ENCODE data around the gene NPR2. TPM values are rescaled to one million over a fixed set of nuclear protein-coding genes. Genes with fewer than 3 reads are reported as not detected.

NPR2 gene
- 1 to 10 TPM; 5.1 to 9.3 (median 8.1) TPM for total RNA-seq

DNA sequence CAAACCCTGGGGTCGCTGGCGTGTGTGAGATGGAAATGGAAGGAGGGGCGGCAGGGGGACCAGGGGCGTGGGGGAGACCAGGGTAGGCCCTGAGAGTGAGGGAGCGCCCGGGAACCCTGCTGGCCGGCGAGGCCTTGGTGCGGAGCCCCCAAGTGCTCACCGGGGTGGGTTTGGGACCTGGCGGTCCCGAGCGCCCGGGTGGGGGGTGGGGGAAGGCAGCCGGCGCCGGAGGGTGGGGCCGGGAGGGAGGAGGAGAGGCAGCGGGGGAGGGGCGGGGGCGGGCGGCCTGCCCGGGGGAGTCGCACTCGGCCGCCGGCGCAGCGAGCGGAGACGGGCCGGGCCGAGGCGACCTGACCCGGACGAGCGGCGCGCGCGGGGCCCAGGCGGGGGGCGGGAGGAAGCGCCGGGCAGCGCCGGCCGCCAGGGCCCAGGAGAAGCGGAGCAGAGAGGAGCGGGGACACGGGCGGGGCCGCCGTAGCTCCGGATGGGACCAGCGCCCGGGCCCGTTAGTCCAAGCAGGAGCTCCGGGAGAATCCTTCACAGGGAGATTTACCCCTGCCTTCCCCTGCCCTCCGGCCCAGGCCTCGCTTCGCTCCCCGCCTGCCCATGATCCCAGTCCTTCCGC is at the start of gene NPR2:
TSS of gene NPR2 (plus strand) at position 295 of the 625 bp plus-strand sequence. CDS start 818 bp downstream, outside the sequence.
- Histone ChIP-seq H3K4me1 (peaks cover 8 to 13% of the 10 kb centered on the region in 2 donors), H3K9me3 (no peaks in the 10 kb centered on the region), H3K27me3 (no peaks in the 10 kb centered on the region), H3K27ac (peak within 1 kb of the TSS in 2 of 3 donors; percentile 27 to 57), H3K4me3 (replicated peaks in 1 of 3) (peak within 1 kb of the TSS in 1 of 3 donors; percentile 38), H3K36me3 (no peaks in the 10 kb centered on the region)
- TF ChIP-seq POLR2A (IDR thresholded peaks at IDR 0.05), result no peak
- TF ChIP-seq, protein P1, sequence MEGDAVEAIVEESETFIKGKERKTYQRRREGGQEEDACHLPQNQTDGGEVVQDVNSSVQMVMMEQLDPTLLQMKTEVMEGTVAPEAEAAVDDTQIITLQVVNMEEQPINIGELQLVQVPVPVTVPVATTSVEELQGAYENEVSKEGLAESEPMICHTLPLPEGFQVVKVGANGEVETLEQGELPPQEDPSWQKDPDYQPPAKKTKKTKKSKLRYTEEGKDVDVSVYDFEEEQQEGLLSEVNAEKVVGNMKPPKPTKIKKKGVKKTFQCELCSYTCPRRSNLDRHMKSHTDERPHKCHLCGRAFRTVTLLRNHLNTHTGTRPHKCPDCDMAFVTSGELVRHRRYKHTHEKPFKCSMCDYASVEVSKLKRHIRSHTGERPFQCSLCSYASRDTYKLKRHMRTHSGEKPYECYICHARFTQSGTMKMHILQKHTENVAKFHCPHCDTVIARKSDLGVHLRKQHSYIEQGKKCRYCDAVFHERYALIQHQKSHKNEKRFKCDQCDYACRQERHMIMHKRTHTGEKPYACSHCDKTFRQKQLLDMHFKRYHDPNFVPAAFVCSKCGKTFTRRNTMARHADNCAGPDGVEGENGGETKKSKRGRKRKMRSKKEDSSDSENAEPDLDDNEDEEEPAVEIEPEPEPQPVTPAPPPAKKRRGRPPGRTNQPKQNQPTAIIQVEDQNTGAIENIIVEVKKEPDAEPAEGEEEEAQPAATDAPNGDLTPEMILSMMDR (IDR thresholded peaks at IDR 0.05), result peak in 1 of 6 experiments; percentile 7
- intact Hi-C loops (cut with DNase I), result loop anchor here (5.0 kb wide), 1 partner anchor 36 kb away; the partner anchor contains the start of genes FAM221B and TMEM8B
- peak; percentile 37 to 43 for DNase-seq
- 15 to 21% methylated on average over 14 to 23 of the region's 64 CpGs for WGBS, 2 donors

DNA sequence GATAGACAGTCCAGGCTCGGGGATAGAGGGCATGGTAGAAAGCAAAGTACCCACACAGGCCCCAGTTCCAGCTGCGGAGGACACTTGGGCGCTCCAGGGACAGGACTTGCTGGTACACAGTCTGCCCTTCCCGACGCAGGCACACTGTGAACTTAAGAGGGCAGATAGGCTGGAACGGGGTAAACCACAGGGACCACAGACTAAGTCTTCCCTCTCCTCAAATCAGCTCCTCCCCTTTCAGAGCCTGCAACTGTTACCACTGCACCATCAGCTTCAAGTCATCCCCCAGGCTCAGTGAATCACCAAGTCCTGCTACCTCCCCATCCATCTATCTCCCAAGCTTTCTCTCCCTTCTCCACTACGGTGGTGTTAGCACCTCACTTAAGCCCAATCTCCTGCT is 49.7 kb upstream of the NPR2 start:
- no peak overlapping the region for H3K4me3 ChIP-seq (replicated peaks in 1 of 3)
- H3K4me1 ChIP-seq, result peaks cover 10 to 13% of the 10 kb centered on the region in 2 donors
- TF ChIP-seq, protein P1 (IDR thresholded peaks at IDR 0.05), result no peak
- TF ChIP-seq POLR2A (IDR thresholded peaks at IDR 0.05), result no peak
- DNase-seq, result no peak
- no peak overlapping the region for H3K27ac ChIP-seq
- intact Hi-C loops (cut with DNase I), result loop anchor here (10.0 kb wide), 1 partner anchor 83 kb away; the partner anchor contains the start of genes FAM221B and TMEM8B
- 89 to 93% methylated on average over 7 of the region's 7 CpGs for WGBS, 2 donors
- H3K9me3 ChIP-seq, result no peaks in the 10 kb centered on the region
- H3K36me3 ChIP-seq, result peaks cover 65 to 75% of the 10 kb centered on the region in 2 donors
- H3K27me3 ChIP-seq, result no peaks in the 10 kb centered on the region

DNA sequence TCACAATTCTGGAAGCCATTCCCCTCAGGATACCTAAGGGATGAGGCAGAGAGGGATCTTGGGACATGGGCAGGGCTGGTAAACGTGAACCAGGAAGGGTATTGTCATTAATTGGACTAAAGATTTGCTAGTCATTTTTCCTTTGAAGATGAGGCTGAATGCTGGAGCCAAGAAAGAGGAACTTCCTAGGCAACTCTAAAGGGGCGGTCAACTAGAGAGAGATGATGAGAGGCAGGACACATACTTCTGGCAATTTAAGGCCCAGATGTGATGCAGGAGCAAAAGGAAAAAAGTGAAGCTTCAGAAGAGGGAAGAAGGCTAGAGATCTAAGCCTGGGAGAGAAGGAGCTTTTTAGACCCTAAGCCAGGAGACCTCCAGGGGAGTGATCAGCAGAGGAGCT is 47.9 kb upstream of the NPR2 start:
- TF ChIP-seq, protein P1 (IDR thresholded peaks at IDR 0.05), result no peak
- TF ChIP-seq POLR2A (IDR thresholded peaks at IDR 0.05), result no peak
- H3K4me1 ChIP-seq, result peaks cover 24 to 25% of the 10 kb centered on the region in 2 donors
- H3K9me3 ChIP-seq, result no peaks in the 10 kb centered on the region
- DNase-seq, result no peak
- H3K36me3 ChIP-seq, result peaks cover 48 to 58% of the 10 kb centered on the region in 2 donors
- H3K27me3 ChIP-seq, result no peaks in the 10 kb centered on the region
- no peak overlapping the region for H3K4me3 ChIP-seq (replicated peaks in 1 of 3)
- intact Hi-C loops (cut with DNase I), result loop anchor here (10.0 kb wide), 1 partner anchor 81 kb away; the partner anchor contains the start of genes FAM221B and TMEM8B
- WGBS, 2 donors, result 69 to 79% methylated on average over 2 of the region's 2 CpGs
- H3K27ac ChIP-seq, result no peak overlapping the region

DNA sequence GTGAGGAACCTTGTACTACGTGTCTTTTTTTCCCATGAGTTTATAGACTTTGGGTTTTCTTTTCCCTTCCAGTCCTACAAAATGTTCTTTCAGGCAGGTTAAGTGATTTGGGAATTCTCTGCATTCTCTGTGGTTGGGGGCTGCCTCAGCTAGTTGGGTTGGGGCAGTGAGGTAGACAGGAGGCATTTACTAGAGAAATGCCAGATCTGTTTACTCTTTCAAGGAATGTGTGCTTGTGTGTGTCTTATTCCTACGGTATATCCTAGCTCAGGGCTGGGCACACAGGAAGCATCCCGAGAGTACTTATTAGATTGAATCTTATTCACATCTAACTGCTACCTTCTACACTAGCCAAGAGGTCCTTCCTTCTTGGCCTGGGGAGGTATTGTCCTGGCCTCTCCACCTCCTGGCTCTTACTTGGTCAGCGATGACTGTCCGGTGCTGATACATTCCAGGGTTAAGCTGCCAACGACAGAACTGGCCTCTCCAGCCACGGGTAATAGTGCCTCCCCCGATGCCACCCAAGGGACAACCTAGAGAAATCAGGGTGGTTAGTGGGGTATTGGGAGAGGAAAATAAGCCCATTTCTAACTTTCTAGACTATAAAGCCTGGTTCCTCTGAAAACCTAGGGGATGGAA is 47.4 kb upstream of the NPR2 start:
- H3K36me3 ChIP-seq, result peaks cover 42 to 53% of the 10 kb centered on the region in 2 donors
- peaks cover 24 to 25% of the 10 kb centered on the region in 2 donors for H3K4me1 ChIP-seq

More for the DNA sequence above, 47.4 kb upstream of the NPR2 start:
- WGBS, 2 donors, result 89 to 93% methylated on average over 8 of the region's 8 CpGs
- H3K27me3 ChIP-seq, result no peaks in the 10 kb centered on the region
- H3K4me3 ChIP-seq (replicated peaks in 1 of 3), result no peak overlapping the region
- no peak for TF ChIP-seq POLR2A (IDR thresholded peaks at IDR 0.05)
- TF ChIP-seq, protein P1 (IDR thresholded peaks at IDR 0.05), result no peak
- no peak for DNase-seq
- no peaks in the 10 kb centered on the region for H3K9me3 ChIP-seq
- no peak overlapping the region for H3K27ac ChIP-seq
- intact Hi-C loops (cut with DNase I), result loop anchor here (10.0 kb wide), 1 partner anchor 81 kb away; the partner anchor contains the start of genes FAM221B and TMEM8B
